GM18909 (cell line): ENCODE results near the gene ANKRD34A.

Experiments
- ATAC-seq: cut with Tn5 transposase; IDR thresholded peaks from one replicate; pipeline ENCODE4 v1.9.1; 2021; ENCODE audit warnings: mild to moderate bottlenecking; ENCODE audit not compliant: unreplicated experiment, poor library complexity

The ANKRD34A gene

DNA sequence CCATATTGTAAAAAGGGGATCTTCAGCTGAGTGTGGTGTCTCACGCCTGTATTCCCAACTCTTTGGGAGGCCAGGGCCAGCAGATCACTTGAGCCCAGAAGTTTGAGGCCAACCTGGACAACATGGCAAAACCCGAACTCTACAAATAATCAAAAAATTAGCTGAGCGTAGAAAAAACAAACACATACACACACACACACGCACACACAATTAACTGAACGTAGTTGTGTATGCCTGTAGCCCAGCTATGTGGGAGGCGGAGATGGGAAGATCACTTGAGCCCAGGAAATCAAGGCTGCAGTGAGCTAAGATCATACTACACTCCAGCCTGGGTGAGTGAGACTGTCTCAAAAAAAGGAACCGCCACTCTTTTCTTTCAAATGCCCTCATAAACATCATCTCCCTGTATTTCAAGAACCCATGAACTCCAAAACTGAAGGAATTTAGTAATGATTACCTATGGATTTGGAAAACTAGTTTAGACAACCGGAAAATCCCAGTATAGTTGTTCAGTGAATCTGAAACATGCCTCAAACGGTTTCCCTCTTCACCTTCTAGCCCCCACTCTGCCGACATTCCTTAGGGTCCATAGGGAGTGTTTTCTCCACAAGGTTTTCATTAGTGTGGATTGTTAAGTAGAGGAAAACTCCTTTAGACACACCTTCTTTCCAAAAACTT lies 27.5 kb upstream of the ANKRD34A start:
- ATAC-seq: no peak

DNA sequence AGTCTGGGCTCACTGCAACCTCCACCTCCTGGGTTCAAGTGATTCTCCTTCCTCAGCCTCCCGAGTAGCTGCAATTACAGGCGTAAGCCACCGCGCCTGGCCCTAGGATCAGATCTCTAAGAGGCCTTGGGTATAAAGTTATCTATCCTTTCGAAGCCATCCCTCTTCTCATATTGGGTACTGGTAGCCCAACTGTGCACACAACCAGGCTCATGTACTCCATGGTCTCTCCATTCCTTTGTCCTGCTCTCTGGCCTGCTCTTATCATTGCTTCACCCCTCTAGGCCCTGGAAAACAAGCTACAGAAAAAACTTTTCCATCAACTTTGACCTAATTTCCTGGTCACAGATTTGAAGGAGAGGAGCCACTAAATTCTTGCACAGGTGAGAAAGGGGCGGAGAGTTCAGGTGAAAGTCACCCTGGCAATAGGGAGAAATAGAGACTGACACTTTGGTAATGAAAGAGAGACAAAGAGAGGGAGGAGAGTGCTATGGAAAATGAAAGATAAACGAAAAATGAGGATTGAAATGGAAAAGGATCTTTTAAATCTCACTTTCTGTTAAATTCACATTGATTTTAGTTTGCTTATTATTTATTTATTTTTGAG lies 26.0 kb upstream of the ANKRD34A start:
- ATAC-seq: no peak

DNA sequence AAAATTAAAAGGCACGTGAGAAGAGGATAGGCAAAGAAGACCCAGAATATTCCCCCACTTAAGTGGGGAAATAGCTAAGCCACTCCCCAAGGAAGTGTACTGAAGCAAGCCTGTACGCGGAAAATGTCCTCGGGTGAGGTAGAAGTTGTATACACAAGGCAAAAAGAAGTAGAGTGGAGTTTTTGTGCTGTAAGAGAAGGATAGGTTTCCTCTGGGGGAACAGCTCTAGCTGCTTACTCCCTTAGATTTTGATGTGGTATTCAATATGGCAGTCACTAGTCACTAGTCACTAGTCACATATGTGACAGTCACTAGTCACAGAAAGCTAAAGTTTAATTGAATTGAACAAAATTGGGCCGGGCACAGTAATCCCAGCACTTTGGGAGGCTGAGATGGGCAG lies 24.4 kb upstream of the ANKRD34A start:
- no peak for ATAC-seq

DNA sequence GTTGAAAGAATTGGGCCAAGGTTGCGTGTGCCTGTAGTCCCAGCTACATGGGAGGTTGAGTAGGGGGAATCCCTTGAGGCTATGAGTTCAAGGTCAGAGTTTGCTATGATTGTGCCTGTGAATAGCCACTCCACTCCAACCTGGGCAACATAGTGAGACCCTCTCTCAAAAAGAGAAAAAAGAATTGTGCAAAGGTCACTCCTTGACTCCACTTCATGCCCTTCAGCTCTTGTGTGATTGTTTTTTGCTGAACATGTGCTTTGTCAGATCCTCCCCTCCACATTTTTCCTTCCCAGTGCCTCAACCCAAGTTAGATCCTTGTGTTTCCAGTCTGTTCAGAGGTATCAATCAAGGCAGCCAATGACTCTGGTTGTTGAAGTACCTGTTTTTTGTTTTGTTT lies 23.6 kb upstream of the ANKRD34A start:
- no peak for ATAC-seq

GRCh38 chr1:145986551-145986950 lies 22.2 kb upstream of the ANKRD34A start:
- no peak for ATAC-seq

- ATAC-seq: no peak
These were observed 21.4 kb upstream of the ANKRD34A start for GRCh38 chr1:145985502-145986439.

GRCh38 chr1:145985129-145985501 lies 20.7 kb upstream of the ANKRD34A start:
- ATAC-seq: no peak

DNA sequence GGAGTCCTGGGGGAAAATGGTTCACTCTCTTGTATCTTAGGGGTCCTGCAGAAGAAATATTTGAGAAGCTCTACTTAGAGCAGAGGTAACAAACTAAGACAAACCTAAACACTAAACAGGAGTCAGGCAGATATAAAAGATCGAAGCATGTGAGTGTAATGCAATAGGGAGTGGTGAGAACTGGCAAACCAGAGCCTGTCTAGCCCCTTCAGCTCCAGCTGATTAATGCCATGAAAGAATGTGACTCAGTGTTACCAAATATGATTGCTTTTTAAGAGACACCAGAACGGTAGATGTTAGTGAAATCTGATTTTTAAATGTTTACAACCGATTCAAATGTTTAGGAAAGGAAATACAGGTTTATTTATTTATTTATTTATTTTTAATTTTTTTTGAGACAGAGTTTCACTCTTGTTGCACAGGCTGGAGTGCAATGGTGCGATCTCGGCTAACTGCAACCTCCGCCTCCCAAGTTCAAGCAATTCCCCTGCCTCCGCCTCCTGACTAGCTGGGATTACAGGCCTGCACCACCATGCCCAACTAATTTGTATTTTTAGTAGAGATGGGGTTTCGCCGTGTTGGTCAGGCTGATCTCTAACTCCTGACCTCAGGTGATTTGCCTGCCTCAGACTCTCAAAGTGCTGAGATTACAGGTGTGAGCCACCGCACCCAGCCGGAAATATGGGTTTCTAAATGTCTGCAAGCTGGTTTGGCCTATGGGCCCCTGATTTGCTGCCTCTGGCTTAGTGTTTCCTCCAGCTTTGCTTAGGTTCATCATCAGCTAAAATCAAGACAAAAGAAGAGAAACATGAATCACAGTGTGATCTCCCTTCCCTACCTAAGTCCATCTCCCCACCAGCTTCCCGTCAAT lies 19.8 kb upstream of the ANKRD34A start:
- ATAC-seq: no peak

DNA sequence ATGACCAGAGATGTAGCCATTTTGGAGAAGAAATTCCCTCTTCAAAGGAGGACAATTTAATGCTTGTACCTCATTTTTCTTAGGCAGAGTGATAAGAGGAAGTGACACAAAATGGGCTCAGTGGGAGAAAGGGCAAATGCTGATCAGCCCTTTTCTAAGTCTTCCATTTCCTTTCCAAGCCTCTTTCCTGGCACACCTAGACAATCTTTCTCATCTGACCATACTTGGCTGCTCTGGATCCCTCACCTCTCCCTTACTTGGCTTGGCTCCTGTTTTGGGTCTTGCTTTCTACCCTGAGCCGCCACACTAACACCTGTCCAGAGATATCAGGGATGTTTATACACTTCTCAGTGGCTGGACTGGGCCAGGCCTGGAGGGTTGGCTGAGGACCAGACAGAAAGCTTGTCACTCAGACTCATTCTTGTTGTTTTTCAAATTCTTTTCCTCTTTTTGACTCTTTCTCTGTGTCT lies 18.9 kb upstream of the ANKRD34A start:
- ATAC-seq: no peak

DNA sequence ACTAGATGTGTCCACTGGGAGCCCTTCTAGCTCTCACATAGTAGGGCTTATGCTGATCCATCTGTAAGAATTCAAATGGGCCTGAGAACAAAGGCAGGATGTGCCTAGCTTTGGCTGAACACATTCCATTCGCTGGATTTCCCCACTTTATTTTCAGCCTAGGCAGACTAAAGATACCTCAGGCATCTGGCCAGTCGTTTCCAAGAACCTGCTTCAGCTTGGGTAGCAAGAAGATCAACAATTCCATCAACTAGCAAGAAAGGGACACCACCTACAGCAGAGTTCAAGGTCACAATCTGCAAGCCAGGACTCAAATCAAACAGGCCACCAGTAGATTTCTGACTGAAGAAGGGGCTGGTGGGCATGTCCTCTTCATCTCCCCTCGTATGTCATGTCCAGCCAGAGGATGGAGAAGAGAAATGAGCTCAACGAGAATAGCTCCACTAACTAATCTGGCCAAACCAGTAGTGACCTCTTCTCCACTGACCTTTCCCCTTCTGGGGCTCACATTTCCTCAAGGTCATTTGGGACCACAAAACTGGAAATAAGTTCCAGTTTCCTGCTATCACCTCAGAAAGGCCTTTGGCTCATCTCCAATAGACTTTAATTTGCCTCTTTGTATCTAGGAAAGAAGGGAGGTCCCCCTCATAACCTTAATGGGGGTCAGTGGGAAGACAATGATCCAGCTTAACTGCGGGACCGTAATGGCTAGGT lies 17.8 kb upstream of the ANKRD34A start:
- no peak for ATAC-seq

GRCh38 chr1:145980457-145980994 lies 16.2 kb upstream of the ANKRD34A start:
- no peak for ATAC-seq

DNA sequence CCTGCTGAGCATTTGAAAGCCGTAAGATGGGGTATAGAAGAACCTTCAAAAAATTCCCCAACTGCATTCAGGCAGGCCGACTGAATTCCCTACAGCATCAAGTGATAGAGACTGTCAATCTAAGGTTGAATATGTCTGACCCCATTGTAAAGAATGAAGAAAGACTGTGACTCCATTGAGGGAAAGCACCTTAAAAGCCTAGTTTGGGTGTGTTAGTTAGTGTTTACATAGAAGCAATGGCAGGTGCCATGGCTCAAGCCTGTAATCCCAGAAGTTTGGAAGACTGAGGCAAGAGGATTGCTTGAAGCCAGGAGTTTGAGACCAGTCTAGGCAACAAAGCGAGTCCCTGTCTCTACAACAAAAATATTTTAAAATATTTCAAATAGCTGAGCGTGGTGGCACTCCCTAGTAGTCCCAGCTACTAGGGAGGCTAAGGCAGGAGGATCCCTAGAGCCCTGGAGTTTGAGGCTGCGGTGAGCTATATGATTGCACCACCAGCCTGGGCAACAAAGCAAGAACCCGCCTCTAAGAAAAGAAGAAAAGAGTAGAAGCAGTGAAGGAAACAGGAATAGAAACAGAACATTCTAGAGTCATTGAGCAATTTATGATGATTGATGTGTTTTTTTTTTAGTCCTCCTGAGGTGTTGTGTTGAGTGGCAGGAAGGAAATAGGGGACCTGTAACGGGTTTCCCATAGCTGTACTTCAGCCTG lies 15.5 kb upstream of the ANKRD34A start:
- peak; percentile 46 for ATAC-seq

DNA sequence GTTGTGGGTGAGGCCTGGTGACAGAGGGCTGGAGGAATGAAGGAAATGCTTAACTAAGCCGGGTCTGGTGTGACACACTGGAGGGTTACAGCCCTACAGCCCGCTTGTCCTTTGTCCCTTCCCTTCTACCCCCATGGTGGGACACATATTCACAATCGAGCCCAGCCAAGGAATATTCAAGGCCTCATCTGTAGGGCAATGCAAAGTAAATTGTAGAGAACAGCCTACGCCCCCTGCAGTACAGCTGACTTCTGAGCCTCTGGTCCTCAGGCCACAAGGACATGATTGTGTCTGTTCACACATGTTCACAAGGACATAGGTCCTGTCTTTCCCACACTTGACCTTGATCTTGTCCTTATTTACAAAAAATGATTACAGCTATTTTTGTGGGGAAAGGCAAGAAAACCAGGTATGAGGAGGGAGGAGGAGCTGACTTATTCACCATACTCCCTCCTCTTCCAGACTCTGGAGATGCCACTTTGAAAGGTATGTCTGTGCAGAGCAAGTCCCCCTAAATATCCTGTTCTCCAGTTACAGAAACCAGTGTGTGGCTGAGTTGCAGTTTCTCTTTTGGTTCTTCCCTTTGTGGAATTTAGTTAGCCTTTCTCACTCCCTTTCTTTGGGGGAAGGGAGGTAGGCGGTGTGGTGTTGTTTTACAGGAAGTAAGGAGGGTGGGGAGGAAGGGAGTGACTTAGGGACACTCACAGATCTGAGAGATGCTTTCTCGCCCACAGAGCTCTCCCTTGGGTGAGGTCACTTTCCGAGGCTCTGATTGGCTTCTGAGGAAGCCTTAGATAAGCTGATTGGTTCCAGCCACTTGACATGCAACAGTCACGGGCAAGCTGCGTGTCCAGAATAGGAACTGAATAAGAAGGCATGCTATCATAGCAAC lies 14.7 kb upstream of the ANKRD34A start:
- peak; percentile 81 for ATAC-seq

DNA sequence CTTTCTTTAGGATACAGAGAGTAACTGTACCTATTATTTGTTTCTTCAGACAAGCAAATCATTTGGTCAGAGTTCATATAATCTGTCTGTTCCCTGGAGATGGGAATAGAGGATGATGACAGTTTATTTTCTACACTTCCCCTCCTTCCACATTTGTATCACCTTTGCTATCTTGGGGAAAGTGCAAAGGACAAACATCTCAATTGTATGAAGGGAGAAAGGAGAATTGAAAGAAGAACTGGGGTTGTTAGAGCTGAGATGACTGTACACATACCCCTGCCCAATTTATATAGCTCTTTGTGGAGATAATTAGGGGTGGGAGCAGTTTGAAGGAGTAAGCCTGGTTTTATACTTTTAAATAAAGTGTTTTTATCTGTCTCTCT lies 14.1 kb upstream of the ANKRD34A start:
- no peak for ATAC-seq

DNA sequence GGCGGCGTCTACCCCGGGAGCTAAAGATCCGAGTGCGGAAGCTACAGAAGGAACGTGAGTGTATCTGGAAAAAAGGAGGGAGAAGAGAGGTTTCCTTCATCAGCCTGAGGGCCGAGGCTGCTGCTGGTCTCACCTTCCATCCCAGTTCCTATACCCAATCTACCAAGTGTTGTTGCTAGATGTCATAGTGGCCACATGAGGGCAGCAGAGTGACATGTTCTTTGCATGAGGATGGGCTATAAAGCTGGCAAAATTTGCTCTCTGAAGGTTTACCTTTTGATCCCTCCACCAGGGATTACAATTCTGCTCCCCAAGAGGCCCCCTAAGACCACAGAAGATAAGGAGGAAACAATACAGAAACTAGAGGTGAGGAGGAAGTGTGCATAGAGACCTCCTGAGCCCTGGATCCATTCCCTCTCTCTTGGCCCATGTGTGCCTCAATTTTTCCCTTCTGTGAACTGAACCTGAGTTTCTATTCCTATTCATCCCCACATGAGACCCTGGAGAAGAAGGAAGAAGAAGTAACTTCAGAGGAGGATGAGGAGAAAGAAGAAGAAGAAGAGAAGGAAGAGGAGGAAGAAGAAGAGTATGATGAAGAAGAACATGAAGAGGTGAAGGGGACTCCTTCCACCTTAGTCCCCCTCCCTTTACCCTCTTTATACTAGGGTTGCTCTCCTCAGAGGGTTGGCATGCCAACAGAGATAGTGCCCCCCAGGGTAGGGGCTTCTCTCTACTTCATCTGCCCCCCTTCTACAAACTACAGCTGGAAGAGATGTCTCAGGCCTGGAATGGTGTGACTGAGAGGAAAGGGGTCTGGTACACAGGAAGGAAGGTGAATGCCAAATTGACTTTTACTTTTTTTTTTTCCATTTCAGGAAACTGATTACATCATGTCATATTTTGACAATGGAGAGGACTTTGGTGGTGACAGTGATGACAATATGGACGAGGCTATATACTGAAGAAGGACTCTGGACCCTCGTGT lies 13.4 kb upstream of the ANKRD34A start:
- ATAC-seq: no peak

DNA sequence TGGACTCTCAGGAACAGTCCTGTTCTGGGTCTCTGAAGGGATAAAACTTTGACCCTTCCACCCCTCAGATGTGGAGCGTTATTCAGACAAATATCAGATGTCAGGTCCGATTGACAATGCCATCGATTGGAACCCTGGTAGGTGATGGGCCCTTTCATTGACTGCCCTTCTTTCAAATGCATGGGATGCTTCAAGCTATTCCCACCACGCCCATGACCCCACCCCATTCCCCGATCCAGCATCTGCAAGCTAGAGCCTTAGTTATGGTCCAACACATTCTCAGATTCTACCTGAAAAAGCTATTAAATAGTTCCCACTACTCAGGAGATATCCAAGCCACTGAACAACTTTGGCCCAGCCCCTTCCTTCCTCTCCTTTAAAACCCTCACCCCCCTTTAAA lies 12.6 kb upstream of the ANKRD34A start:
- ATAC-seq: no peak

- no peak for ATAC-seq
These were observed 10.8 kb upstream of the ANKRD34A start for GRCh38 chr1:145975216-145975615.
